ENCODE data around the gene ANKRD62. TPM values are rescaled to one million over a fixed set of nuclear protein-coding genes. Genes with fewer than 3 reads are reported as not detected.
"Not testable (repeated sequence)": the region's sequence is repeated elsewhere in the genome, so short reads cannot be mapped to it uniquely, and the experiment has no call there.

ANKRD62 gene
- total RNA-seq, 2 experiments from 2014 or later = not detected

DNA sequence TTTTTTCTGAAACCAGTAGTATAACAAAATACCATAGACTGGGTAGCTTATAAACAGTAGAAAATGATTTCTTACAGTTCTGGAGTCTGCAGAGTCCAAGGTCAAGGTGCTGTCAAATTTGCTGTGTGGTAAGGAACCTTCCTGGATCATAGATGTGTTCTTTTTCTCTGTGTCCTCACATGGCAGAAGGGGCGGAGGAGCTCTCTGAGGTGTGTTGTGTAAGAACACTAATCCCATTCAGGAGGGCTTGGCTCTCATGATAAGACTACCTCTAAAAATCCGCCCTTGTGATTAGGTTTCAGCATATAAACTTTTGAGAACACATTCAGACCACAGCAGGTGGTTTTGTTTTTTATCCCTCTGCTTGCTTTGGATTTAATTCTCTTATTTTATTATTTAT is 25.7 kb downstream of the ANKRD62 start:
- Mint-ChIP-seq H3K9me3 (ENCODE audit: insufficient read depth) (no peaks in the 10 kb centered on the region), H3K27ac (no peak overlapping the region), H3K36me3 (ENCODE audit: low read depth) (no peaks in the 10 kb centered on the region), H3K4me3 (no peak overlapping the region), H3K4me1 (ENCODE audit: low read depth) (no peaks in the 10 kb centered on the region), H3K27me3 (ENCODE audit: low read depth) (peaks cover 16% of the 10 kb centered on the region)
- ChIA-PET POLR2A (no interaction called here), CTCF (no interaction called here)
- no peak for DNase-seq
- no peak for ATAC-seq

DNA sequence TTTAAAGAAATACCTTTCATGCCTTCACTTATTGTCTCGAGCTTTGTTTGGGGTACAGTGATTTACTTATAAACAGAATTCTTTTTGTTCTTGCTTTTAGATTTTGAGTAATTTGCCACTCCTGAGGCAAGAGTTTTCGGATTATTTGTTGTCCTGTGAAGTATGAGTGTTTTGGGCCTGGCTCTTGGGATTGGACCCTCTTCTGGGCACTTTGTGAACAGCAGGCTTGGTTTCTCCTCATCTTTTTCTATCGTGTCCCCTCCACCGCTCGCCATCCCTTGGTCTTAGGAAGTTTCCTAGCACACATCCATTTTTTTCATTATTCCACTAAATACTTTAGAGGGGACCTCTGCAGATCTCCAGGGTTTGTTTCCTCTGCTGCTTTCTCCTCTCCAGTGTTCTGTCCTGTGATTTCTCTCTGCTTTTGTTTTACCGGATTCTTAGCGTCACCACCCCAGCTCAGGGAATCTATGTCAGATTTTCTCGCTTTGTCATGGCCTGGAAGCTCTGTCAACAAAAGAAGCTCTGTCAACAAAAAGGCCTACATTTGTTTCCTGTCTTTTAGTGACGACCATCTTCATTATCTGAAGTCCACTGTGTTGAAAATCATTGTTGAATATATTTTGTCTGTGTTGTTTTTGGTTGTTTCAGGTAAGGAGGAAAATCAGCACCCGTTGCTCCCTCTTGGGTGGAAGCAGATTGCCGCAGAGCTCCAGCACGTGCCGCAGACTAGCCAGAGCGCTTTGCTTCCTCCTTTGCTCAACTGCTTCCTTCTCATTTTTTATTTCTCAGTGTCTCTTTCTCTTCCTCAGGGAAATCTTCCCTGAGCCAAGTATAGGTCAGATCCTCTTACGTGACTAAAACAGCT is 27.8 kb downstream of the ANKRD62 start:
- ATAC-seq = no peak
- DNase-seq = no peak
- peaks cover 22% of the 10 kb centered on the region for H3K27me3 Mint-ChIP-seq (ENCODE audit: low read depth)
- H3K36me3 Mint-ChIP-seq (ENCODE audit: low read depth) = no peaks in the 10 kb centered on the region
- no peaks in the 10 kb centered on the region for H3K4me1 Mint-ChIP-seq (ENCODE audit: low read depth)
- H3K27ac Mint-ChIP-seq = no peak overlapping the region
- no peak overlapping the region for H3K4me3 Mint-ChIP-seq
- POLR2A ChIA-PET = no interaction called here
- CTCF ChIA-PET = no interaction called here
- no peaks in the 10 kb centered on the region for H3K9me3 Mint-ChIP-seq (ENCODE audit: insufficient read depth)

DNA sequence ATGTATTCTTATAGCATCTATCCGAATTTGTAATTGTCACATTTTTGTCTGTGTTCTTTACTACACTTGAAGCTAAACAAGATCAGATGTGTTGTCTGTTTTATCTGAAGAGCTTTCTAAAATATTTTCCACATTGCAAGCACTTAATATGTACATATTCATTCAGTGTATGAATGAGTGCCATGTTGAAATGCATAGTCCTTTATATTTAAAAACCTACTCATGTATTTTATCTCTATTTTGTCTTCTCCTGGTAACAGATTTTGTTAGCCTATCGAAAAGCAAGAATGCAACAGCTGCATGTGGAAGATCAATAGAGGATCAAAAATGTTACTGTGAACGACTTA is 28.4 kb downstream of the ANKRD62 start:
- H3K9me3 Mint-ChIP-seq (ENCODE audit: insufficient read depth); CTCF ChIA-PET: not testable (repeated sequence)

DNA sequence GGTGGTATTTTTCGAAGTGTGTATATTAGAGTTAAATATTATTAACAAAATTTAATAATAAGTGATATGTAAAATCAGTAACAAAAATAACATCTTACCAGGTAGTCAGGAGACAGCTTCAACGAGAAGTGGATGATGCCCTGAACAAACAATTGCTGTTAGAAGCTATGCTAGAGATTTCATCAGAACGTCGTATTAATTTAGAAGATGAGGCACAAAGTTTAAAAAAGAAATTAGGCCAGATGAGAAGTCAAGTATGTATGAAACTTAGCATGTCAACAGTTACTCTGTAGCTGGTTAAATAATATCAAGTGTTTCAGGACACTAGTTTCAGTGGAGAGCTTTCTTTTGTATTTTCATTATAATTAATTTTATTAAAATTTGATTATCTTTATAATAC is 34.0 kb downstream of the ANKRD62 start:
- peaks cover 18% of the 10 kb centered on the region for H3K27me3 Mint-ChIP-seq (ENCODE audit: low read depth)
- DNase-seq; H3K4me1 Mint-ChIP-seq (ENCODE audit: low read depth); POLR2A ChIA-PET; ATAC-seq; H3K27ac Mint-ChIP-seq; H3K9me3 Mint-ChIP-seq (ENCODE audit: insufficient read depth); H3K4me3 Mint-ChIP-seq; H3K36me3 Mint-ChIP-seq (ENCODE audit: low read depth); CTCF ChIA-PET: not testable (repeated sequence)

More for the DNA sequence above, 28.4 kb downstream of the ANKRD62 start:
- H3K36me3 Mint-ChIP-seq (ENCODE audit: low read depth); POLR2A ChIA-PET; H3K27ac Mint-ChIP-seq; H3K4me1 Mint-ChIP-seq (ENCODE audit: low read depth); H3K4me3 Mint-ChIP-seq; ATAC-seq; DNase-seq: not testable (repeated sequence)
- peaks cover 22% of the 10 kb centered on the region for H3K27me3 Mint-ChIP-seq (ENCODE audit: low read depth)

DNA sequence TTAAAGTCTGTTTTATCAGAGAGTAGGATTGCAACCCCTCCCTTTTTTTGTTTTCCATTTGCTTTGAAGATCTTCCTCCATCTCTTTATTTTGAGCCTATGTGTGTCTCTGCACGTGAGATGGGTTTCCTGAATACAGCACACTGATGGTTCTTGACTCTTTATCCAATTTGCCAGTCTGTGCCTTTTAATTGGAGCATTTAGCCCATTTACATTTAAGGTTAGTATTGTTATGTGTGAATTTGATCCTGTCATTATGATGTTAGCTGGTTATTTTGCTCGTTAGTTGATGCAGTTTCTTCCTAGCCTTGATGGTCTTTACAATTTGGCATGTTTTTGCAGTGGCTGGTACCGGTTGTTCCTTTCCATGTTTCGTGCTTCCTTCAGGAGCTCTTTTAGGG is 45.2 kb downstream of the ANKRD62 start:
- ATAC-seq; POLR2A ChIA-PET; DNase-seq; H3K4me3 Mint-ChIP-seq; H3K36me3 Mint-ChIP-seq (ENCODE audit: low read depth); H3K27me3 Mint-ChIP-seq (ENCODE audit: low read depth); H3K27ac Mint-ChIP-seq; CTCF ChIA-PET; H3K9me3 Mint-ChIP-seq (ENCODE audit: insufficient read depth); H3K4me1 Mint-ChIP-seq (ENCODE audit: low read depth): not testable (repeated sequence)

DNA sequence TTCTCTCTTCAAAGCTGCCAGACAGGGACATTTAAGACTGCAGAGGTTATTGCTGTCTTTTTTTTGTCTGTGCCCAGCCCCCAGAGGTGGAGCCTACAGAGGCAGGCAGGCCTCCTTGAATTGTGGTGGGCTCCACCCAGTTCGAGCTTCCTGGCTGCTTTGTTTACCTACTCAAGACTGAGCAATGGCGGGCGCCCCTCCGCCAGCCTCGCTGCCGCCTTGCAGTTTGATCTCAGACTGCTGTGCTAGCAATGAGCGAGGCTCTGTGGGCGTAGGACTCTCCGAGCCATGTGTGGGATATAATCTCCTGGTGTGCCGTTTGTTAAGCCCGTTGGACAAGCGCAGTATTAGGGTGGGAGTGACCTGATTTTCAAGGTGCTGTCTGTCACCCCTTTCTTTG is 47.2 kb downstream of the ANKRD62 start:
- H3K4me1 Mint-ChIP-seq (ENCODE audit: low read depth); DNase-seq; H3K4me3 Mint-ChIP-seq; H3K27me3 Mint-ChIP-seq (ENCODE audit: low read depth); H3K36me3 Mint-ChIP-seq (ENCODE audit: low read depth); H3K9me3 Mint-ChIP-seq (ENCODE audit: insufficient read depth); POLR2A ChIA-PET; ATAC-seq; CTCF ChIA-PET; H3K27ac Mint-ChIP-seq: not testable (repeated sequence)

DNA sequence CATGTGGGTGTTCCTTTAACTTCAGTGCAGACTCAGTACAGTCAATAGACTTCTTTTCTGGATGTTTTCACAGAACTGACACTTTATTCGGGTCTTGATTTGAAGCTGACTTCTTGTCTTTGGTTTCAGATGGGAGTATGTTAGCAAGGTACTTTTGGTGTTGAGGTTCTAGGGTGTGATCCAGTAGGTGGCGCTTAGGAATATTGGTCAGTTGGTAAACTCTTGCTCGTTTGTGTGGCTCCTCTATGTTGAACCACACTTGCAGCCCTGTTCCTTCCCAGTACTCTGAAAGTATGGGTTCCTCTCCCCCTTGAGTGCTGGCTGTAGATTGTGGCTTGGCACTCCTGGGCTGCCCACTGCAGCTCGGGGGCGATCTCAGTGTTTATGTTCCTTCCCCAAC is 48.1 kb downstream of the ANKRD62 start:
- CTCF ChIA-PET; H3K27me3 Mint-ChIP-seq (ENCODE audit: low read depth); H3K36me3 Mint-ChIP-seq (ENCODE audit: low read depth); DNase-seq; POLR2A ChIA-PET; H3K4me1 Mint-ChIP-seq (ENCODE audit: low read depth); H3K27ac Mint-ChIP-seq; ATAC-seq; H3K9me3 Mint-ChIP-seq (ENCODE audit: insufficient read depth); H3K4me3 Mint-ChIP-seq: not testable (repeated sequence)

DNA sequence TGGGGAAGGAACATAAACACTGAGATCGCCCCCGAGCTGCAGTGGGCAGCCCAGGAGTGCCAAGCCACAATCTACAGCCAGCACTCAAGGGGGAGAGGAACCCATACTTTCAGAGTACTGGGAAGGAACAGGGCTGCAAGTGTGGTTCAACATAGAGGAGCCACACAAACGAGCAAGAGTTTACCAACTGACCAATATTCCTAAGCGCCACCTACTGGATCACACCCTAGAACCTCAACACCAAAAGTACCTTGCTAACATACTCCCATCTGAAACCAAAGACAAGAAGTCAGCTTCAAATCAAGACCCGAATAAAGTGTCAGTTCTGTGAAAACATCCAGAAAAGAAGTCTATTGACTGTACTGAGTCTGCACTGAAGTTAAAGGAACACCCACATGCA is 55.8 kb downstream of the ANKRD62 start:
- DNase-seq; H3K4me1 Mint-ChIP-seq (ENCODE audit: low read depth); H3K27ac Mint-ChIP-seq; CTCF ChIA-PET; H3K36me3 Mint-ChIP-seq (ENCODE audit: low read depth); H3K9me3 Mint-ChIP-seq (ENCODE audit: insufficient read depth); ATAC-seq; POLR2A ChIA-PET; H3K4me3 Mint-ChIP-seq: not testable (repeated sequence)
- H3K27me3 Mint-ChIP-seq (ENCODE audit: low read depth) = peaks cover 11% of the 10 kb centered on the region

DNA sequence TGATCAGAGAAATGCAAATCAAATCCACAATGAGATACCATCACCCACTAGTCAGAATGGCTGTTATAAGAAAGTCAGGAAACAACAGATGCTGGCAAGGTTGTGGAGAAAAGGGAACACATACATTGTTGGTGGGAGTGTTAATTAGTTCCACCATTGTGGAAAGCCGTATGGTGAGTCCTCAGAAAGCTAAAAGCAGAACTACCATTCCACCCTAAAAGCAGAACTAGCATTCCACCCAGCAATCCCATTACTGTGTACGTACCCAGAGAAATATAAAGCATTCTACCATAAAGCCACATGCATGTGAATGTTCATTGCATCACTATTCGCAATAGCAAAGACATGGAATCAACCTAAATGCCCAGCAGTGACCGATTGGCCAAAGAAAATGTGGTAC is 60.7 kb downstream of the ANKRD62 start:
- ChIA-PET CTCF (no interaction called here), POLR2A (no interaction called here)

DNA sequence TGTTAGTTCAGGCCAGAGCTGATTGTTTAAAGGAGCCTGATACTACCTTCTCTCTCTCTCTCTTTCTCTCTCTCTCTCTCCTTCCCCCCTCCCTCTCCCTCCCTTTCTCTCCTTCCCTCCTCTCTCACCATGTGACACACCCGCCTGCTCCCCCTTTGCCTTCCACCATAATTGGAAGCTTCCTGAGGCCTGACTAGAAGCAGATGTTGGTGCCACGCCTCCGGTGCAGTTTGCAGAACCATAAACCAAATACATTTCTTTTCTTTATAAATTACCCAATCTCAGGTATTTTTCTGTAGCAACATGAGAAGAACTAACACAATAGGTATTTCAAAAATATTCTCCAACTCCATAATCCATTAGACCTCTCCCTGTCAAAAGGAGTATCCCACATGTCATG is 62.4 kb downstream of the ANKRD62 start:
- H3K27ac Mint-ChIP-seq = no peak overlapping the region
- no peaks in the 10 kb centered on the region for H3K4me1 Mint-ChIP-seq (ENCODE audit: low read depth)
- peaks cover 13% of the 10 kb centered on the region for H3K27me3 Mint-ChIP-seq (ENCODE audit: low read depth)
- no peaks in the 10 kb centered on the region for H3K9me3 Mint-ChIP-seq (ENCODE audit: insufficient read depth)
- no peak overlapping the region for H3K4me3 Mint-ChIP-seq
- ATAC-seq (no peak), DNase-seq (no peak)
- ChIA-PET POLR2A (no interaction called here), CTCF (no interaction called here)
- no peaks in the 10 kb centered on the region for H3K36me3 Mint-ChIP-seq (ENCODE audit: low read depth)

More for the DNA sequence above, 60.7 kb downstream of the ANKRD62 start:
- Mint-ChIP-seq H3K27ac (no peak overlapping the region), H3K36me3 (ENCODE audit: low read depth) (no peaks in the 10 kb centered on the region), H3K4me3 (no peak overlapping the region), H3K9me3 (ENCODE audit: insufficient read depth) (no peaks in the 10 kb centered on the region), H3K4me1 (ENCODE audit: low read depth) (no peaks in the 10 kb centered on the region), H3K27me3 (ENCODE audit: low read depth) (peaks cover 16% of the 10 kb centered on the region)
- ATAC-seq (no peak), DNase-seq (no peak)

DNA sequence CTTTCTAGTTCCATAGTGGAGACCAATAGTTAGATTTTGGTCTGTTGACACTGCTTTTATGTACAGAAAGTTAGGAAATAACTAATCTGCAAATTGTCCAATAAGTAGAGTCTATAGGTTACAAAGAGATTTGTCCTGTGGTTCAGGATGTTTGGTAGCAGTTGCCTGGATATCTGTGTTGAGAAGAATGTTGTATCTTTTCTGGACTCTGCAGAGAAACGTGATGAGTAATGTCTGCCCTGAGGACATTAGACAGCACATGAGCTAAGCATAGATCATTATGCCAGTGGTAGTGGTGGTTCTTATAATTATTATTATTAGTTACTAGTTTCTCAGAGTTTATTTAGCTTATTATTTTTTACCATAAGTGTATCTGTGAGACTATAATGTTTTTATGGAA is 65.8 kb downstream of the ANKRD62 start:
- Mint-ChIP-seq H3K9me3 (ENCODE audit: insufficient read depth) (no peaks in the 10 kb centered on the region), H3K27me3 (ENCODE audit: low read depth) (peaks cover 14% of the 10 kb centered on the region), H3K27ac (no peak overlapping the region), H3K36me3 (ENCODE audit: low read depth) (no peaks in the 10 kb centered on the region), H3K4me3 (no peak overlapping the region), H3K4me1 (ENCODE audit: low read depth) (no peaks in the 10 kb centered on the region)
- ChIA-PET CTCF (no interaction called here), POLR2A (no interaction called here)
- no peak for ATAC-seq
- DNase-seq = no peak

DNA sequence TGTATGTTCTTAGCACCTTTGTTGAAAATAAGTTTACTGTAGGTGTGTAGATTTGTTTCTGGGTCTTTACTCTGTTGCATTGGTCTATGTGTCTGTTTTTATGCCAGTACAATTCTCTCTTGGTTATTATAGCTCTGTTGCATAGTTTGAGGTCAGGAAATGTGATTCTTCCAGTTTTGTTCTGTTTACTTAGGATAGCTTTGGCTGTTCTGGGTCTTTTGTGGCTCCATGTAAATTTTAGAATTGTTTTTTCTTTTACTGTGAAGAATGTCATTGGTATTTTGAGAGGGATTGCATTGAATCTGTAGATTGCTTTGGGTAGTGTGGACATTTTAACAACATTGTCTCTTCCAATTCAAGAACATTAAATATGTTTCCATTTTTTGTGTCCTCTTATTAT is 69.1 kb downstream of the ANKRD62 start:
- ChIA-PET POLR2A (no interaction called here), CTCF (no interaction called here)
- Mint-ChIP-seq H3K4me3 (no peak overlapping the region), H3K27ac (no peak overlapping the region), H3K9me3 (ENCODE audit: insufficient read depth) (no peaks in the 10 kb centered on the region), H3K4me1 (ENCODE audit: low read depth) (no peaks in the 10 kb centered on the region), H3K36me3 (ENCODE audit: low read depth) (no peaks in the 10 kb centered on the region), H3K27me3 (ENCODE audit: low read depth) (peaks cover 14% of the 10 kb centered on the region)
- ATAC-seq (no peak), DNase-seq (no peak)

All from activated CD8-positive, alpha-beta T cell treated with anti-CD3 and anti-CD28 coated beads, Interleukin-2, amount 10 ng/mL, durations not matched to agents 7 days and 5 days (primary cell).